Endometrium (tissue), 2 donors: Measurements from ENCODE around the gene SNX21.
"Not testable (repeated sequence)": the region's sequence is repeated elsewhere in the genome, so short reads cannot be mapped to it uniquely, and the experiment has no call there.

ENCODE experiments used
- FAIRE-seq: peaks from 2 replicates; lab custom pipeline; 2012; peaks lifted over from hg19 to GRCh38; lab: Jason Lieb, UNC
- donor health status: control.
- donor health status: control.

SNX21 gene

GRCh38 chr20:45833030-45833882, at the start of gene SNX21:
TSS of gene SNX21 (plus strand) at chr20:45833799. CDS start at chr20:45833920, 121 bp downstream.
- FAIRE-seq, result no peak

- no peak for FAIRE-seq
Observed at GRCh38 chr20:45788351-45788750, 45.2 kb upstream of the SNX21 start.

- no peak for FAIRE-seq
Observed at GRCh38 chr20:45792317-45793118, 41.1 kb upstream of the SNX21 start.

- no peak for FAIRE-seq
Observed at GRCh38 chr20:45796337-45797065, 37.1 kb upstream of the SNX21 start.

GRCh38 chr20:45797510-45797909, 36.1 kb upstream of the SNX21 start:
- FAIRE-seq, result not testable (repeated sequence)

GRCh38 chr20:45797955-45798354, 35.6 kb upstream of the SNX21 start:
- not testable (repeated sequence) for FAIRE-seq

- no peak for FAIRE-seq
Observed at GRCh38 chr20:45798935-45799642, 34.5 kb upstream of the SNX21 start.

GRCh38 chr20:45801851-45802250, 31.7 kb upstream of the SNX21 start:
- FAIRE-seq, result no peak

- no peak for FAIRE-seq
Observed at GRCh38 chr20:45810191-45810970, 23.2 kb upstream of the SNX21 start.

- peak; percentile 97 for FAIRE-seq
Observed at GRCh38 chr20:45812157-45813005, 21.2 kb upstream of the SNX21 start, which contains the start of gene UBE2C. TSS of gene UBE2C (plus strand) at chr20:45812644. CDS start at chr20:45812696, 52 bp downstream.

GRCh38 chr20:45813006-45813340, 20.6 kb upstream of the SNX21 start:
- no peak for FAIRE-seq

- FAIRE-seq, result no peak
Observed at GRCh38 chr20:45813489-45813888, 20.1 kb upstream of the SNX21 start.

GRCh38 chr20:45814314-45814713, 19.3 kb upstream of the SNX21 start:
- FAIRE-seq, result no peak

- no peak for FAIRE-seq
Observed at GRCh38 chr20:45816951-45817350, 16.6 kb upstream of the SNX21 start.

- no peak for FAIRE-seq
Observed at GRCh38 chr20:45817376-45818194, 16.0 kb upstream of the SNX21 start.

- FAIRE-seq, result no peak
Observed at GRCh38 chr20:45818239-45818638, 15.4 kb upstream of the SNX21 start.

- no peak for FAIRE-seq
Observed at GRCh38 chr20:45819466-45819865, 14.1 kb upstream of the SNX21 start.

GRCh38 chr20:45821947-45822346, 11.7 kb upstream of the SNX21 start:
- FAIRE-seq, result no peak

GRCh38 chr20:45822857-45823256, 10.7 kb upstream of the SNX21 start:
- FAIRE-seq, result no peak
